Right lobe of liver (tissue), 6 donors: ENCODE data around the gene PRSS12. TPM values are rescaled to one million over a fixed set of nuclear protein-coding genes. Genes with fewer than 3 reads are reported as not detected.

Experiments
- ATAC-seq, 4 donors: fragments of 200-7000 bp; cut with Tn5 transposase; one replicate each; pipeline ENCODE4 v1.9.1; 2020; ENCODE audit warnings: mild to moderate bottlenecking in 4 of 4, moderate library complexity in 4 of 4
- DNase-seq, 3 donors: peaks; one replicate each; pipeline ENCODE4 v3.0.0-alpha.2; 2020
- H3K27ac ChIP-seq, 3 donors: fragments of 200-600 bp; one replicate each; pipeline ENCODE4 v1.8.0; 2022
- H3K27me3 ChIP-seq, 2 donors: fragments of 200-600 bp; one replicate each; pipeline ENCODE4 v1.8.0; 2022
- H3K36me3 ChIP-seq, 4 donors: fragments of 200-600 bp; sonication (generic) in 1 of 4; one replicate each; pipeline versions ENCODE4 v1.5.1 to v1.8.0; 2017 to 2022; ENCODE audit warnings: control low read depth in 1 of 4
- H3K4me1 ChIP-seq, 4 donors: fragments of 200-600 bp; sonication (generic) in 1 of 4; one replicate each; pipeline versions ENCODE4 v1.5.1 to v1.8.0; 2017 to 2022; ENCODE audit warnings: control low read depth in 1 of 4
- H3K4me3 ChIP-seq, 3 donors: fragments of 200-600 bp; one replicate each; pipeline ENCODE4 v1.8.0; 2022
- H3K9me3 ChIP-seq, 4 donors: fragments of 200-600 bp; sonication (generic) in 1 of 4; one replicate each; pipeline versions ENCODE4 v1.5.1 to v1.8.0; 2017 to 2022; ENCODE audit warnings: control low read depth in 1 of 4
- POLR2A ChIP-seq: fragments of 450-650 bp; IDR thresholded peaks from one replicate; pipeline ENCODE4 v1.6.1; 2017; ENCODE audit warnings: antibody characterized with exemption, mild to moderate bottlenecking
- WGBS: methylation state at CpG from one replicate; pipeline ENCODE4 v1.1.6; 2018; ENCODE audit warnings: low coverage, low lambda C conversion rate; ENCODE audit not compliant: insufficient coverage; ENCODE audit errors: missing lambda C conversion rate; 5-methylcytosine and 5-hydroxymethylcytosine counted together
- intact Hi-C, 2 donors: fragments of 100-400 bp; cut with DNase I; formaldehyde crosslinking; loops; one replicate each; pipeline versions ENCODE4 v1.11.2 to v1.14.1; 2022
- total RNA-seq, 6 experiments: library from RNA; depleted of rRNA in 2 of 6; stranded (reverse); fragments of >200 nt in 2 of 6; fragmentation: NEBNext Ultra II Directional in 3 of 6; extraction: Animal tissue kit (Norgen Biotek cat#: 25700) in 3 of 6; gene quantifications; one replicate each; pipeline versions ENCODE4 v1.1.0 to v1.2.4, GENCODE V29; 2016 to 2023
- TF ChIP-seq, protein P1 (sequence below), 4 donors: fragments of 200-600 bp in 3 of 4; fragments of 450-650 bp in 1 of 4; IDR thresholded peaks; one replicate each; pipeline versions ENCODE4 v1.5.1 to v1.8.0; 2016 to 2022; ENCODE audit warnings: antibody characterized with exemption in 4 of 4, mild to moderate bottlenecking in 2 of 4
- donor health status: DM: no; HTN: yes; CAD: no.
- donor health status: DM: no; HTN: no; CAD: no.
- donor health status: DM: no; HTN: no; CAD: no.
- donor health status: DM: no; HTN: yes; CAD: no.
- donor health status: DM: no; HTN: yes; CAD: no.

PRSS12 gene
- total RNA-seq, 6 experiments from 2014 or later: 0.12 to 1.4 (median 0.74) TPM

DNA sequence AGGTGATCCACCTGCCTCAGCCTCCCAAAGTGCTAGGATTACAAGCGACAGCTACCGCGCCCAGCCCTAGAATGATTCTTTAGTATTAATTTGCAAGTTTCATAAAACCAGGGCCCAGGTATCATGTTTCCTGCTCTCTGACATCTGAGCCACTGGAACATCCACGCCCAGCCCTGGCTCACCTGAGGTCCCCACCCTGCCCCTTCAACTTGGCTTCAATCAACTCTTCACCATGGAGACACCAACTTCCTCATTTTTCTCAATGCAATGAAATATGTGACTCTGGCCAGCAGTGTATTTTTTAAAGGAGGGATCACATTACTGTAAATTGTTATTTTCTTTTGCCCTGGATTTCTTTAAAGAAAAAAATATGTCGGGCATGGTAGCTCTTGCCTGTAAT is 3.9 kb downstream of the PRSS12 start:
- no peaks in the 10 kb centered on the region for H3K36me3 ChIP-seq
- TF ChIP-seq POLR2A: no peak
- TF ChIP-seq, protein P1, sequence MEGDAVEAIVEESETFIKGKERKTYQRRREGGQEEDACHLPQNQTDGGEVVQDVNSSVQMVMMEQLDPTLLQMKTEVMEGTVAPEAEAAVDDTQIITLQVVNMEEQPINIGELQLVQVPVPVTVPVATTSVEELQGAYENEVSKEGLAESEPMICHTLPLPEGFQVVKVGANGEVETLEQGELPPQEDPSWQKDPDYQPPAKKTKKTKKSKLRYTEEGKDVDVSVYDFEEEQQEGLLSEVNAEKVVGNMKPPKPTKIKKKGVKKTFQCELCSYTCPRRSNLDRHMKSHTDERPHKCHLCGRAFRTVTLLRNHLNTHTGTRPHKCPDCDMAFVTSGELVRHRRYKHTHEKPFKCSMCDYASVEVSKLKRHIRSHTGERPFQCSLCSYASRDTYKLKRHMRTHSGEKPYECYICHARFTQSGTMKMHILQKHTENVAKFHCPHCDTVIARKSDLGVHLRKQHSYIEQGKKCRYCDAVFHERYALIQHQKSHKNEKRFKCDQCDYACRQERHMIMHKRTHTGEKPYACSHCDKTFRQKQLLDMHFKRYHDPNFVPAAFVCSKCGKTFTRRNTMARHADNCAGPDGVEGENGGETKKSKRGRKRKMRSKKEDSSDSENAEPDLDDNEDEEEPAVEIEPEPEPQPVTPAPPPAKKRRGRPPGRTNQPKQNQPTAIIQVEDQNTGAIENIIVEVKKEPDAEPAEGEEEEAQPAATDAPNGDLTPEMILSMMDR (IDR thresholded peaks at IDR 0.05): no peak
- H3K27me3 ChIP-seq: peaks cover 0 to 1% of the 10 kb centered on the region in 2 donors
- intact Hi-C loops: no loop called here
- peaks cover 0 to 15% (median 4%) of the 10 kb centered on the region in 4 donors for H3K4me1 ChIP-seq
- 93% methylated on average over 5 of the region's 5 CpGs for WGBS
- no peak overlapping the region for H3K4me3 ChIP-seq
- no peak overlapping the region for H3K27ac ChIP-seq
- no peaks in the 10 kb centered on the region for H3K9me3 ChIP-seq
- no peak for DNase-seq
- ATAC-seq: no peak

DNA sequence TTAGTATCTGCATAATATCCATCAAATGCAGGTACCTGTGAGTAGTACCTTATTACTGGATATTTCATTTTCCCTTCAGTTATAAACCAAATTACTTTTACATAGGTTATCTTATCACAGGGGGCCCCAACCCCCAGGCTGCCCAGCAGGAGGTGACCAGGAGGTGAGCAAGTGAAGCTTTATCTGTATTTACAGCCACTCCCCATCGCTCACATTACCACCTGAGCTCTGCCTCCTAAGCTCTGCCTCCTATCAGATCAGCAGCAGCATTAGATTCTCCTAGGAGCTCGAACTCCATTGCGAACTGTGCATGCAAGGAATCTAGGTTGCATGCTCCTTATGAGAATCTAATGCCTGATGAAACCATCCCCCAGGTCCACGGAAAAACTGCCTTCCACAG is 6.3 kb downstream of the PRSS12 start:
- H3K27me3 ChIP-seq: no peaks in the 10 kb centered on the region
- H3K9me3 ChIP-seq: no peaks in the 10 kb centered on the region
- TF ChIP-seq, protein P1 (IDR thresholded peaks at IDR 0.05): no peak
- TF ChIP-seq POLR2A: no peak
- H3K27ac ChIP-seq: no peak overlapping the region
- no peak for ATAC-seq
- no peak for DNase-seq
- H3K36me3 ChIP-seq: no peaks in the 10 kb centered on the region
- intact Hi-C loops: no loop called here
- no peak overlapping the region for H3K4me3 ChIP-seq
- WGBS: 69% methylated on average over 4 of the region's 4 CpGs
- H3K4me1 ChIP-seq: peaks cover 0 to 3% (median 0%) of the 10 kb centered on the region in 4 donors

DNA sequence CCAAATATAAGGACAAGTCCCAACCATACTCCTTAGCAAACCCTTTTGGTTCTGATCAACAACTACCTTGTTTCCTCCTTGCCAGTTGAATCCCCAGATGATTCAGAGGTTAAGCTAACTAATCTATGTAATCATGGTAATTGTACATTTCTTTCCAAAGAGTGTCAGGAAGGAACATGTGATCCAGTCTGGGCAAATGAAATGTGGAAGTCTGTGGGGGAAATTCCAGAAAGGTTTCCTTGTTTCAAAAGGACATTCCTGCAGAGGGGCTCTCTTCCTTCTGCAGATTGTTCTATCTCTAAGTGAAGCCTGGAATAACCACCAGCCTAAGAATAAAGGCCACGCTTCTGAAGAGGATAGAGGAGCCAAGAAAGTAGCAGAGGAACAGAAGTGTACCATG is 7.0 kb downstream of the PRSS12 start:
- intact Hi-C loops: no loop called here
- Histone ChIP-seq H3K4me1 (no peaks in the 10 kb centered on the region), H3K27me3 (no peaks in the 10 kb centered on the region), H3K4me3 (no peak overlapping the region), H3K9me3 (no peaks in the 10 kb centered on the region), H3K36me3 (no peaks in the 10 kb centered on the region), H3K27ac (no peak overlapping the region)
- no peak for ATAC-seq
- TF ChIP-seq, protein P1 (IDR thresholded peaks at IDR 0.05): no peak
- 25% methylated on average over 1 of the region's 1 CpG for WGBS
- DNase-seq: no peak

DNA sequence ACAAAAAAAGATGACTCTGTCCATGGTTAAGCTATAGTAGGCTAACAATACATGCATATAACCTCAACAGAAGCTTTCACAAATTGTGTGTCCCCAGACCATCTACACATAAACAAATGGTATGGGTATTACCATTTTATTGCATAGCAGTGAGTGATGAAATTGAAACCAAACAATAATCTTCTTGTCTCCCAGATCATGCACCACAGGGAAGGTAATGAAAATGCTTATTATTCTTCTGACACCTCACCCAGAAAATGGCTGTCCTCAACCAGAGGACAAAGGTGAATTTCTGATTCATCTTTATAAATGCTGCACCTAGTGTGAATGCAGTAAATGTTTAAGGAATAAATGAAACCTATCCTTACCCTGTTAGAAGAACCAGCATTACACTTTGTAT is 8.0 kb downstream of the PRSS12 start:
- no peak overlapping the region for H3K27ac ChIP-seq
- H3K27me3 ChIP-seq: no peaks in the 10 kb centered on the region
- intact Hi-C loops: no loop called here
- H3K36me3 ChIP-seq: no peaks in the 10 kb centered on the region
- H3K4me1 ChIP-seq: no peaks in the 10 kb centered on the region
- H3K4me3 ChIP-seq: no peak overlapping the region
- TF ChIP-seq, protein P1 (IDR thresholded peaks at IDR 0.05): no peak
- no peak for TF ChIP-seq POLR2A
- ATAC-seq: no peak
- no peak for DNase-seq
- H3K9me3 ChIP-seq: no peaks in the 10 kb centered on the region

DNA sequence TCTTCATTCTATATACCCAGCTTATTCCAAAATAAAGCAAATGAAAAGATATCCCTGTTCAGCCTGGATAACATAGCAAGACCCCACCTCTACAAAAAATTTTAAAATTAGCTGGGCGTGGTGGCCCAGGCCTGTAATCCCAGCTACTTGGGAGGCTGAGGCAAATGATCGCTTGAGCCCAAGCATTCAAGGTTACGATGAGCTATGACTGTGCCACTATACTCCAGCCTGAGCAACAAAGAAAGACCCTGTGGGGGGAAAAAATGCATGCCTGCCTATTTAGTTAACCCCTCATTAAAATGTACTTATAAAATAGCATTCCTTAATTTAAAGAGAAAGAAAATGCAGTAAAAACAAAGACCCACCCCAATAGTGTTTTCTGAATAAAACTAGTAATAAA is 9.3 kb downstream of the PRSS12 start:
- no peak for ATAC-seq
- no peak for TF ChIP-seq POLR2A
- TF ChIP-seq, protein P1 (IDR thresholded peaks at IDR 0.05): no peak

More for the DNA sequence above, 9.3 kb downstream of the PRSS12 start:
- intact Hi-C loops: no loop called here
- no peak for DNase-seq
- Histone ChIP-seq H3K27me3 (no peaks in the 10 kb centered on the region), H3K27ac (no peak overlapping the region), H3K4me1 (no peaks in the 10 kb centered on the region), H3K9me3 (no peaks in the 10 kb centered on the region), H3K36me3 (no peaks in the 10 kb centered on the region), H3K4me3 (no peak overlapping the region)
- WGBS: 100% methylated on average over 1 of the region's 3 CpGs
